Astrocyte (in vitro differentiated cells and primary cell): ENCODE measurements around the gene PDE1A.

Experiments used
- CTCF ChIP-seq: IDR thresholded peaks from 2 replicates; pipeline ENCODE4 v1.5.1; 2011; ENCODE audit warnings: low read depth, mild to moderate bottlenecking, inconsistent platforms, low read length, moderate library complexity; ENCODE audit not compliant: insufficient read depth
- EZH2 ChIP-seq: IDR thresholded peaks from 2 replicates; pipeline ENCODE4 v1.6.1; 2012; ENCODE audit warnings: mild to moderate bottlenecking, low read length, inconsistent platforms; ENCODE audit not compliant: insufficient read depth

GRCh38 chr2:182134201-182134600 lies 292.6 kb downstream of the PDE1A start:
- no peak for TF ChIP-seq EZH2
- TF ChIP-seq CTCF = no peak
